GM12892 (cell line): Measurements from ENCODE around the gene TENM4.

Experiments
- POLR2A ChIP-seq: IDR thresholded peaks from 2 replicates; pipeline ENCODE4 v1.6.1; 2011; ENCODE audit warnings: low read depth, low read length, control low read depth
- POLR2AphosphoS5 ChIP-seq: IDR thresholded peaks from 2 replicates; pipeline ENCODE4 v1.6.1; 2011; ENCODE audit warnings: low read depth, low read length, control low read depth
- TAF1 ChIP-seq: IDR thresholded peaks from 2 replicates; pipeline ENCODE4 v1.6.1; 2011; ENCODE audit warnings: low read depth, mild to moderate bottlenecking, control low read depth, low read length, borderline replicate concordance

GRCh38 chr11:78669249-78669648 is 771.6 kb downstream of the TENM4 start:
- no peak for TF ChIP-seq POLR2A
- no peak for TF ChIP-seq TAF1
- no peak for TF ChIP-seq POLR2AphosphoS5
